ENCODE results near the gene PRPH.
A peak's percentile ranks its signal among the peaks of the same experiment; 100 is the strongest.

DNA sequence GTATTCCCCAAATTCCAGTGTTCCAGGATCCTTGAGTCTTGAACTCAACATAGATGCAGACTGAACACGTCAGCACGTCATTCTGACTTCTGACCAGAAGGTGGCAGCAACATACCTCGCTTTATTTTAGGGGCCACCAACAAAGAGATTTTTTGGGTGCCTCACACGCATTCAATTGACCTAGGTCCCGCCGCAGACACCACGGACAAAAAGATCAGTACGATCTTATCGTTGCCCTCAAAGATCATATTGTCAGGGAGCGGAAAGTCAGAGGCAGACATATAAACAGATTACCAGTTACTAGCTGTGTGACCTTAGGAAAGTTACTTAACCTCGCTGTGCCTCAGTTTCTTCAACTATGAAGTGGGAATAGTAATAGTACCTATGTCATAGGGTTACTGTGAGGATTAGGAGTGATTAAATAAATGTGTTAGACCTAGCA lies 6.5 kb upstream of the PRPH start:
- TF ChIP-seq, protein P1, sequence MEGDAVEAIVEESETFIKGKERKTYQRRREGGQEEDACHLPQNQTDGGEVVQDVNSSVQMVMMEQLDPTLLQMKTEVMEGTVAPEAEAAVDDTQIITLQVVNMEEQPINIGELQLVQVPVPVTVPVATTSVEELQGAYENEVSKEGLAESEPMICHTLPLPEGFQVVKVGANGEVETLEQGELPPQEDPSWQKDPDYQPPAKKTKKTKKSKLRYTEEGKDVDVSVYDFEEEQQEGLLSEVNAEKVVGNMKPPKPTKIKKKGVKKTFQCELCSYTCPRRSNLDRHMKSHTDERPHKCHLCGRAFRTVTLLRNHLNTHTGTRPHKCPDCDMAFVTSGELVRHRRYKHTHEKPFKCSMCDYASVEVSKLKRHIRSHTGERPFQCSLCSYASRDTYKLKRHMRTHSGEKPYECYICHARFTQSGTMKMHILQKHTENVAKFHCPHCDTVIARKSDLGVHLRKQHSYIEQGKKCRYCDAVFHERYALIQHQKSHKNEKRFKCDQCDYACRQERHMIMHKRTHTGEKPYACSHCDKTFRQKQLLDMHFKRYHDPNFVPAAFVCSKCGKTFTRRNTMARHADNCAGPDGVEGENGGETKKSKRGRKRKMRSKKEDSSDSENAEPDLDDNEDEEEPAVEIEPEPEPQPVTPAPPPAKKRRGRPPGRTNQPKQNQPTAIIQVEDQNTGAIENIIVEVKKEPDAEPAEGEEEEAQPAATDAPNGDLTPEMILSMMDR (IDR thresholded peaks at IDR 0.05), result peak; percentile 96
- TF ChIP-seq, protein P2, sequence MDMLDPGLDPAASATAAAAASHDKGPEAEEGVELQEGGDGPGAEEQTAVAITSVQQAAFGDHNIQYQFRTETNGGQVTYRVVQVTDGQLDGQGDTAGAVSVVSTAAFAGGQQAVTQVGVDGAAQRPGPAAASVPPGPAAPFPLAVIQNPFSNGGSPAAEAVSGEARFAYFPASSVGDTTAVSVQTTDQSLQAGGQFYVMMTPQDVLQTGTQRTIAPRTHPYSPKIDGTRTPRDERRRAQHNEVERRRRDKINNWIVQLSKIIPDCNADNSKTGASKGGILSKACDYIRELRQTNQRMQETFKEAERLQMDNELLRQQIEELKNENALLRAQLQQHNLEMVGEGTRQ (IDR thresholded peaks at IDR 0.05), result no peak
- no peak for TF ChIP-seq CEBPB (IDR thresholded peaks at IDR 0.05)
- 0 out of 2 replicates have a peak, but pooled peaks have one; percentile 40 for TF ChIP-seq BHLHE40 (IDR thresholded peaks at IDR 0.05; ENCODE audit: low read depth, low read length)
- TF ChIP-seq ZNF302 (CRISPR knock-in tag; IDR thresholded peaks at IDR 0.05), result no peak
- TF ChIP-seq HOXA7 (CRISPR knock-in tag; IDR thresholded peaks at IDR 0.05), result no peak
- TF ChIP-seq POLR2A (IDR thresholded peaks at IDR 0.05; ENCODE audit: low read length), result no peak
- no peak for TF ChIP-seq RARB (CRISPR knock-in tag; IDR thresholded peaks at IDR 0.05)
- TF ChIP-seq POLR2AphosphoS2 (conservative IDR thresholded peaks at IDR 0.05; ENCODE audit: low read length), result no peak

Data from A549 (cell line).